GM10266 (cell line): ENCODE data around the gene RPL14.

Experiments used
- DNase-seq: peaks from one replicate; pipeline ENCODE4 v3.0.0; 2012; ENCODE audit errors: extremely low spot score
- TF ChIP-seq, protein P1 (sequence below): IDR thresholded peaks from 2 replicates; pipeline ENCODE4 v1.5.1; 2012; ENCODE audit warnings: mild to moderate bottlenecking, low read depth; ENCODE audit not compliant: control insufficient read depth, insufficient read depth; ENCODE audit errors: missing control alignments

RPL14 gene

DNA sequence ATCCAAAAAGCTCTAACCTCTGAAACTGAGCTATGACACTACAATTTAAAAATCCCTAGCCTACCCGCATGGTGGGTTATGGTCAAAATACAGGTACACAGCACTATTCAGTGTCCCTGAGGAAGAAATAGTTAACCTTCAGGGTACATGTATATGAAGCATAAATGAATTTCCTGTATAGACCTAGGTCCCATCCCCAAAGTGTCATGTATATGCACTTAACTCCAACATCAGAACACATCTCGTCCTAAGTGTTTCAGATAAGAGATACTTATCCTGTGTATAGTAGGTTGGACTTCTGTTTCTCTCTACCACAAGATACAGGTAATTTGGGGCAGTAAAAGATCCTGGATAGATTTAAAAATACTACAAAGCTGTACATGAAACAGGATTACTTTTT is 6.4 kb downstream of the RPL14 start:
- DNase-seq, result no peak
- TF ChIP-seq, protein P1, sequence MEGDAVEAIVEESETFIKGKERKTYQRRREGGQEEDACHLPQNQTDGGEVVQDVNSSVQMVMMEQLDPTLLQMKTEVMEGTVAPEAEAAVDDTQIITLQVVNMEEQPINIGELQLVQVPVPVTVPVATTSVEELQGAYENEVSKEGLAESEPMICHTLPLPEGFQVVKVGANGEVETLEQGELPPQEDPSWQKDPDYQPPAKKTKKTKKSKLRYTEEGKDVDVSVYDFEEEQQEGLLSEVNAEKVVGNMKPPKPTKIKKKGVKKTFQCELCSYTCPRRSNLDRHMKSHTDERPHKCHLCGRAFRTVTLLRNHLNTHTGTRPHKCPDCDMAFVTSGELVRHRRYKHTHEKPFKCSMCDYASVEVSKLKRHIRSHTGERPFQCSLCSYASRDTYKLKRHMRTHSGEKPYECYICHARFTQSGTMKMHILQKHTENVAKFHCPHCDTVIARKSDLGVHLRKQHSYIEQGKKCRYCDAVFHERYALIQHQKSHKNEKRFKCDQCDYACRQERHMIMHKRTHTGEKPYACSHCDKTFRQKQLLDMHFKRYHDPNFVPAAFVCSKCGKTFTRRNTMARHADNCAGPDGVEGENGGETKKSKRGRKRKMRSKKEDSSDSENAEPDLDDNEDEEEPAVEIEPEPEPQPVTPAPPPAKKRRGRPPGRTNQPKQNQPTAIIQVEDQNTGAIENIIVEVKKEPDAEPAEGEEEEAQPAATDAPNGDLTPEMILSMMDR, result no peak

DNA sequence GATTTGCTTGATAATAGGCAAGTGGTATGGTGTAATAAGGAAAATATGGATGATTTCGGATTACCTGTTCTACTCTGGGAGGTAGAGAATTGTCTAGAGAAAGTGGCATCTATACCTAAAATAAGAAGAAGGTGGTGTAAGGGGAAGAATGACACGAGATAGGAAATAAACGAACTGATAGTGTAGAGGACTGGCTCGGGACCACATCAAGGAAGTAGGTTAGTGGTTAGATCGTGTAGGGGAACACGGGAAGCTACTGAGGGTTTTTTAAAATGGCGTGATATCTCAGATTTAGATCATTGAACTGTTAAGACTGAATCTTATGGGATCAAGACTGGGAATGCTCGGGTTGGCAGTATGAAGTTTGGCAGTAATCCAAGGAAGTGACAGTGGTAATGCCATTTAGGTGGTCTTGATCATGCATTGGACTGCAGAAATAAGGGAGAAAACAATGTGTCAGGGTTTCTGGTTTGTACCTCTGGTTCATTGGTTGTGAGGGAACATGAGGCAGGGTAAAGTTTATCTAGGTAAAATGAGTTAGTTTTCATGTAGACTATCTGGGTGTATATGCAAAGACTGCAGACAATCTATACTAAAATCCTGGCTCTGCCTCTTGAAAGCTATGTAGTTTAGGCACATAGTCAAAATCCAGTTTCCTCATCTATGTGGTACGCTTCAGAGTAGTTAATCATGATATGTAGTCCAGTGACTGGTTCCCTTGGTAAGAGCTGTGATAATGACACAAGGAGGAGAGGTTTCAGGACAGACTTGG is 7.4 kb downstream of the RPL14 start:
- no peak for DNase-seq
- TF ChIP-seq, protein P1, result no peak

DNA sequence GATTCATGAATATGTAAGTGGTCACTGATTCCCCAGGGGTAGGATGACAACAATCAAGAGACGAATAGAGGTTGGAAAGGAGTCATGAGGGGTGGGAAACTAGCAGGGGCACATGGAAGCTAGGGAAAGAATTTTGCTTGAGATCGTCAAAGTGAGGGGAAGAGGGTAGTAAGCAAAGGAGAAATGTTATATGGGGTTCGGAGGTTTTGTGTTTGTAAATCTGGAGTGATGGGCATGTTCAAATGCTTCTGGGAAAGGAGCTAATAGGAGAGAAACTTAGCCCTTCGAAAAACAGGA is 7.9 kb downstream of the RPL14 start:
- TF ChIP-seq, protein P1, result no peak
- no peak for DNase-seq

DNA sequence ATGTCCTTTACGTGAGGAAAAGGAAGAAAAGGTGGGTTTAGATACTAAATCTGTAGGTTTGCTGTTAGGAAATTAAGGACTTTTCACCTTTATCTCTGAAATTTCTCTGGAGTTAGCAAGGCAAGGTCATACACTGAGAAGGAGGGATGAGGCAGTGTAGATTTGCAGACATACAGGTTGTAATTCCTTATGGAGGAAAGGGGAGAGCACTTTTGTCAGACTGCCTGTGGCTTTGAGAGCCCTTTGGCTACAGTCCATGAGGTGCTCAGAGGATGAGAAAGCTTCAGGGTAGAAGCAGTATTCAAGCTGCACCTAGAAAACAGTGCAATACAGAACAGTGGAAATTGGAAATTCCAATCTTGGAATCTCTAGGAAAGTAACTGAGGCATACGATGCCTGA is 8.3 kb downstream of the RPL14 start:
- TF ChIP-seq, protein P1, result no peak
- no peak for DNase-seq

DNA sequence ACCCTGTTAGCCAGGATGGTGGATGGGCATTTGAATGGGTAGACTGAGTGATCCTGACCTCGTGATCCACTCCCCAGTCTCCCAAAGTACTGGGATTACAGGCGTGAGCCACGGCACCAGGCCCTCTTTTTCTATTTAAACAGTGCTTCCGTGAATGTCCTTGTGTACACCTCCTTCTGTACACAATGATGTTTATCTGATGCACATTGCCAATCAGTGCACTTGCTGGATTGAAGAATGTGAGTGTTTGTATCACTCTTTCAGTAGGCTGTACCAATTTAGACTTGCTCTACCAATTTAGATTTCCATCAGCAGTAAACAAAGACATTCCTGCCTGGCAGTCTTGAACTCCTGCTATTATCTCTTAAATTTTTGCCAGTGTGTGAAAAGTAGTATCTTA is 10.9 kb downstream of the RPL14 start:
- TF ChIP-seq, protein P1, result no peak
- DNase-seq, result no peak

DNA sequence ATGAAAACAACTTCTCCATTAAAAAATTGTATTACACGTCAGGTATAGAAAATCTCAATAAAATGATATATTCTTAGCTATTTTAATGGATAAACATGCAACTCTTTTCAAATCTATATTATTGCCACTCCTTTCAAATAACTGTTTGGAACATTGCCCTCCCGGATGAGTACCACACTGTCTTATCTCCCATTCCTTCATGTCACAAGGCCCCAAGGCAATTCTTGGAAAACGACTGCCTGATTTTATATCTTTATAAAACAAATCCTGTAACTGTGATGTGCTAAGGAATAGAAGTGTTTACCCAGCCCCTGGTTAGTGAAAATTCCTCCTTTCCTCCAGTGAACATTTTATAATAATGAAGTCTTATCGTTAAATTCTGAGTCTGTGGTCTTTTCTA is 13.6 kb downstream of the RPL14 start:
- no peak for DNase-seq
- TF ChIP-seq, protein P1, result no peak

DNA sequence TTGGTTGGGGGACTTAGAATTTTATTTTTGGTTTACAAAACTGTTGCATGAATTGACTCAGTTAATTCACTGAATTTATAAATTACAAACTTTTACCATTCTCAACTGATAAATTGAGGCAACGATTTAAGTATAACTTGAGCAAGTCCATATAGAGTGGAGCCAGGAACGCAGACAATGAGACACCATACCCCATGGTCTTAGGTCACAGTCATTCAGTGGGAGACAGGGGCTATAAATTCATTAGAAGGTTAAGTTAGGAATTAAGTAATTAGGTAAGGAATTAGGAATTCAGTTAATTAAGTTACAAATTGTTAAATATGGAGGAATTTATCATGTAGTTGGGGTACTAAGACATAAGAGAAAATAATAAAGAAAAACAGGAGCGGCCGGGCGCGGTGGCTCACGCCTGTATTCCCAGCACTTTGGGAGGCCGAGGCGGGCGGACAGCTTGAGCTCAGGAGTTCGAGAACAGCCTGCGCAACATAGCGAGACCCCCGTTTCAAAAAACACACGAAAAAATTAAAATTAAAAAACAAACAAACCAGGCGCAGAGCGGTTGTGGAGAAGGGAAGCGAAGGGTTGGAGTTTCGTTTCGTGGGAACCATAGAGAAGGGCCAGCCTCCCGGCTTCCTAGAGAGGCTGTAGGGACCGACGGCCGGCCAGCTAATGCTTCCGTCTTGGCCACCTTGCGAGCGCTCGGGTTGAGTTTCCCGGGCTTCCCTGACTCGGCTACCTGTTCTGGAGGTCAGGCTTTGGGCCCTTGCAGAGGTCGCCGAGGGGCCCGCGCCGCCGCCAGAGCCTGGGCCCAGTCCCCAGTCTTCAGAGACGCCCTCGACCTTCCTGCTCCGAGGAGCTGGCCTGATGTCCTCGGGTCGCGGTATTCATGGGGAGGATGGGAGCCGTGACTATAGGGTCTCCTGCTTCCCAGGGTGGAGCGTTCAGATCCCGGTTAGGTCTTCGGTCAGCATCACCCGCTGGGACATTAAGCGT is 19.6 kb downstream of the RPL14 start, which contains the start of gene ZNF619:
Gene ZNF619 (plus strand): TSS at position 645 of the 993 bp plus-strand sequence. CDS start 858 bp downstream, outside the sequence.
- TF ChIP-seq, protein P1, result no peak
- peak; percentile 71 for DNase-seq
